ENCODE results near the gene RRN3. TPM values are rescaled to one million over a fixed set of nuclear protein-coding genes. Genes with fewer than 3 reads are reported as not detected.
"Not testable (repeated sequence)": the region's sequence is repeated elsewhere in the genome, so short reads cannot be mapped to it uniquely, and the experiment has no call there.

Gene RRN3
- total RNA-seq, 6 experiments from 2014 or later, result 13.0 to 20.4 (median 16.2) TPM

DNA sequence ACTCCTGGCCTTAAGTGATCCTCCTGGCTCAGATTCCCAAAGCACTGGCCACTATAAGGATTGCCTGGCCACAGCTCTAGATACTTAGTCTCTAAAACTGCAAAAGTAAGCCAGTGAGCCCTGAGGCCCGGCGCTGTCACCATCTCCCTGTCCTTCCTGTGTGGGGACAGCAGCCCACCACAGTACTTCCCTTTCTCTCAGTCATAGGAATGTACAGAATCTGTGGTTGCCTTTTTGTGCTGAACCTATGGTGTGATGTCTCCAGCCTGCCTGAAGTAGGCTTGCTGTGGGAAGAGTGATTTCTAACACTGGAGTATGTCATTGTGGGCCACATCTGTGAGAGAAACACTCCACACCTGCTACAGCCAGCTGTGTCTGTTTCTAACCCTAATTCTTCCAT is 62.9 kb downstream of the RRN3 start:
- ATAC-seq (no peak), DNase-seq (no peak)
- intact Hi-C loops (cut with DNase I), result no loop called here
- TF ChIP-seq, protein P1, sequence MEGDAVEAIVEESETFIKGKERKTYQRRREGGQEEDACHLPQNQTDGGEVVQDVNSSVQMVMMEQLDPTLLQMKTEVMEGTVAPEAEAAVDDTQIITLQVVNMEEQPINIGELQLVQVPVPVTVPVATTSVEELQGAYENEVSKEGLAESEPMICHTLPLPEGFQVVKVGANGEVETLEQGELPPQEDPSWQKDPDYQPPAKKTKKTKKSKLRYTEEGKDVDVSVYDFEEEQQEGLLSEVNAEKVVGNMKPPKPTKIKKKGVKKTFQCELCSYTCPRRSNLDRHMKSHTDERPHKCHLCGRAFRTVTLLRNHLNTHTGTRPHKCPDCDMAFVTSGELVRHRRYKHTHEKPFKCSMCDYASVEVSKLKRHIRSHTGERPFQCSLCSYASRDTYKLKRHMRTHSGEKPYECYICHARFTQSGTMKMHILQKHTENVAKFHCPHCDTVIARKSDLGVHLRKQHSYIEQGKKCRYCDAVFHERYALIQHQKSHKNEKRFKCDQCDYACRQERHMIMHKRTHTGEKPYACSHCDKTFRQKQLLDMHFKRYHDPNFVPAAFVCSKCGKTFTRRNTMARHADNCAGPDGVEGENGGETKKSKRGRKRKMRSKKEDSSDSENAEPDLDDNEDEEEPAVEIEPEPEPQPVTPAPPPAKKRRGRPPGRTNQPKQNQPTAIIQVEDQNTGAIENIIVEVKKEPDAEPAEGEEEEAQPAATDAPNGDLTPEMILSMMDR (IDR thresholded peaks at IDR 0.05), result no peak
- no peak for TF ChIP-seq POLR2A (IDR thresholded peaks at IDR 0.05)
- Histone ChIP-seq H3K27ac (peak overlapping the region in 1 of 3 donors; percentile 26), H3K27me3 (no peaks in the 10 kb centered on the region), H3K4me3 (no peak overlapping the region), H3K4me1 (peaks cover 0 to 13% (median 4%) of the 10 kb centered on the region in 4 donors), H3K9me3 (no peaks in the 10 kb centered on the region), H3K36me3 (peaks cover 18 to 90% (median 52%) of the 10 kb centered on the region in 4 donors)
- no CpG with 5 or more reads among the region's 2 CpGs for WGBS (ENCODE audit: insufficient coverage, low coverage, low lambda C conversion rate, missing lambda C conversion rate)

DNA sequence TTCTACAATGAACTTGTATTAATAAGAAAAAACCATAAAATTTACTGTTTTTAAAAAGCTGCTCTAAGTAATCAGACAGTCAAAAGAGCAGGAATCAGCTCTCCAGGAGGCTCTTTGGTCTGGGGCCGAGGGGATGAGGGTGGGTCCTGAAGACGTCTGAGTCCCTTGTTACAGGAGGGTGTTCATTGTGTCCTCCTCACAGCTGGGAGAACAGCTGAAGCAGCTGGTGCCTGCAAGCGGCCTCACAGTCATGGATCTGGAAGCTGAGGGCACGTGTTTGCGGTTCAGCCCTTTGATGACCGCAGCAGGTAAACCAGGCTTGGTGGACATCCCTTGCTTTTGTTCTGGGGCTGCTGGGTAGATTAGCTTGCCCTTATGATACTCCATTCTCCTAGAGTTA is 64.3 kb downstream of the RRN3 start:
- WGBS (ENCODE audit: insufficient coverage, low coverage, low lambda C conversion rate, missing lambda C conversion rate), result 68% methylated on average over 4 of the region's 6 CpGs
- Histone ChIP-seq H3K36me3 (peaks cover 18 to 88% (median 44%) of the 10 kb centered on the region in 4 donors), H3K4me1 (peaks cover 0 to 13% (median 4%) of the 10 kb centered on the region in 4 donors)
- H3K27me3 ChIP-seq; DNase-seq; H3K27ac ChIP-seq; intact Hi-C loops (cut with DNase I); H3K4me3 ChIP-seq; ATAC-seq; H3K9me3 ChIP-seq: not testable (repeated sequence)

DNA sequence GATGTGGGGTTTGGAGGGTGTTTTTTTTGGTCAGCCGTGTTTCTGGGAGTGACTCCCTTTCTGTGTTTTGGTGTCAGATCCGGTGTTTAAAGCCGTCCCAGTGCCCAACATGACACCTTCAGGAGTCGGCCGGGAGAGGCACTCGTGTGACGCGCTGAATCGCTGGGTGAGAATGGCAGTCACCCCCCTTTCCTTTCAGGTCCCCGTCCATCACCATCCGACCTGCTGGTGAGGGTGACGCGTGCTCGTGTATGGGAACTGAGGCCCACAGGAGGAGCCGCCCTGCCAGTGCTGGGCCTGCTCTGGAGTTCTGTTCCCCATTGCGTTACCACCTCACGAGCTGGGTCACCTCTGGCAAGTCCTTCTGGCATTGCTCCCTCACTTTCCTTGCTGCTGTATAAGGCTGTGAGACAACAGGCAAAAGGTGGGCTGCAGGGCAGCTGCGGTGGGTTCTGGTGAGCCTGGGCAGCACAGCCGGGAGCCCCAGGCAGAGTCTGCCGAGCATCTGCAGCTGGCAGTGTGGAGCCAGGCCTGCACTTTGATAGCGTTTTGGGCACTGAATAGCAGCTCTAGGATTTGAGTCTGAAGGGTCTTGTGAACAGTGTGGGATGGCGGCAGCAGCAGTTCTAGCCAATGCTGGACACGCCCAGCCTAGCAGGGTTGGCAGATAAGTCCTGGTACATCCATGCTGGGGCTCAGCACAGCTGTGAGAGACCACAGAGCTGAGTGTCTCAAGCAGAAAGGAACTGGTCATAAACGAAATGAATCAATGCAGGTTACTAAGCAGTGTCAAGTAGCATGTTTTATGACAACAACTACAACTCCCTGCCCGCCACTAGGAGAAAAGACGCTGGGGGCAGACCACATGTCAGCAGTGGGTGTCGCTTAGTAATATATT is 65.0 kb downstream of the RRN3 start:
- peak in 1 of 4 donors; percentile 12 for ATAC-seq
- not testable (repeated sequence) for DNase-seq
- whole genome bisulfite sequencing (ENCODE audit: insufficient coverage, low coverage, low lambda C conversion rate, missing lambda C conversion rate), result 81% methylated on average over 14 of the region's 27 CpGs

DNA sequence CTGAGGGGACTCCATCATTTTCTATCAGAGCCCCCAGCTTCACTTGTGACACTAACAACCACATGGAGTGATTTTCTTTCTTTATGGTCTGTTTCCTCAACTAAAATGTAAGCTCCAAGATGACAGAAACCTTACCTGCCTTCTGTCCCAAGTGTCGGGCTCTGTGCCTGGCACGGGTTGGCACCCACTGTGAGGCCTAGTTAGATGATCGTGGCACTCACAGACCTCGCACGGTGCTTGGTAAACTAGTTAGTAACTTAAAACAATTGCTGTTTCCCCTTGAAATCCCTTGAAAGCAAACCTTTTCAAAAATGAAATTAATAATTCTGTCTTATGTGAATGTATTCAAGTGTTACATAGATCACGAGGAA is 65.7 kb downstream of the RRN3 start:
- intact Hi-C loops (cut with DNase I), result not testable (repeated sequence)

More for the DNA sequence above, 65.0 kb downstream of the RRN3 start:
- peaks cover 0 to 13% (median 4%) of the 10 kb centered on the region in 4 donors for H3K4me1 ChIP-seq
- H3K27ac ChIP-seq; H3K4me3 ChIP-seq; intact Hi-C loops (cut with DNase I); H3K9me3 ChIP-seq; H3K27me3 ChIP-seq: not testable (repeated sequence)
- H3K36me3 ChIP-seq, result peaks cover 11 to 88% (median 45%) of the 10 kb centered on the region in 4 donors

DNA sequence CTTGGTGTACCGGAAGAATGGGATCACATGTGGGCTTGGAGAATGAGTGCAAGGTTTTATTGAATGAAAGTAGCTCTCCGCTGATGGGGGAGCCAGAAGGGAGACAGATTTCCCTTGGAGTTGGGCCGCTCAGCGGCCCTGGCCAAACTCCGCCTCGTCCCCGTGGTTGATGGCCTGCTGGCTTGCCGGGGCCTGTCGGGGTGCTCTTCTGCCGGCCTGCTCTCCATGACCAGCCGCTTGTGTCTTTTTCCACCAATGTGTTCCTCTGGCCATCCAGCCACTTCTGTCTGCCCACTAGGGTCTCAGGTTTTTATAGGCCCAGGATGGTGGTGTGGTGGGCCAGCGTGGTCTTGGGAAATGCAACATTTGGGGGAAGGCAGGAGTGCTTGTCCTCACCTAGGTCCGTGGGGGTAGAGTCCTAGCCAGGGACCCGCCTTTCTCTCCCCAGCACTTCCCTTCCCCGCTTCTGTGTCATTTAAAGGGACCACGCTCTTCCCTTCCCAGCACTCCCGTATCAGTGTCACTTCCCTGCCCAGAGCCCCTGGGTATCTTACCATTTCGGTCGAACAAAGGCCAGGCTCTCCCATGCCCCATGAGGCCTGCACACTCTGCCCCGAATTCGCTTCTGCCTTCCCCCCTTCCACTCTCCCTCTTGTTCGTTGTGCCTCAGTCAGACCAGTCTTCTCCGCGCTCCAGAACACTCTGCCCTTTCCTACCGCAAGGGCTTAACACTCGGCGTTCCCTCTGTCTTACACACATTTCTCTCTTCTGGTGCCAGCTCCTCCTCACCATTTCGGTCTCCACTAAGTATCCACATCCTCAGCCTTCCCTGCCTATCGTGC is 66.3 kb downstream of the RRN3 start:
- intact Hi-C loops (cut with DNase I); H3K27me3 ChIP-seq; H3K4me3 ChIP-seq; H3K27ac ChIP-seq; H3K9me3 ChIP-seq; H3K4me1 ChIP-seq; DNase-seq: not testable (repeated sequence)
- H3K36me3 ChIP-seq, result peaks cover 5 to 90% (median 43%) of the 10 kb centered on the region in 4 donors
- 83% methylated on average over 21 of the region's 29 CpGs for WGBS (ENCODE audit: insufficient coverage, low coverage, low lambda C conversion rate, missing lambda C conversion rate)
- ATAC-seq, result peak in 3 of 4 donors; percentile 3 to 22 (median 6)

More for the DNA sequence above, 65.7 kb downstream of the RRN3 start:
- not testable (repeated sequence) for H3K27me3 ChIP-seq, ATAC-seq, H3K4me3 ChIP-seq, DNase-seq, H3K9me3 ChIP-seq, H3K27ac ChIP-seq
- 90% methylated on average over 6 of the region's 6 CpGs for WGBS (ENCODE audit: insufficient coverage, low coverage, low lambda C conversion rate, missing lambda C conversion rate)
- Histone ChIP-seq H3K36me3 (peaks cover 5 to 89% (median 44%) of the 10 kb centered on the region in 4 donors), H3K4me1 (peaks cover 0 to 13% (median 2%) of the 10 kb centered on the region in 4 donors)

DNA sequence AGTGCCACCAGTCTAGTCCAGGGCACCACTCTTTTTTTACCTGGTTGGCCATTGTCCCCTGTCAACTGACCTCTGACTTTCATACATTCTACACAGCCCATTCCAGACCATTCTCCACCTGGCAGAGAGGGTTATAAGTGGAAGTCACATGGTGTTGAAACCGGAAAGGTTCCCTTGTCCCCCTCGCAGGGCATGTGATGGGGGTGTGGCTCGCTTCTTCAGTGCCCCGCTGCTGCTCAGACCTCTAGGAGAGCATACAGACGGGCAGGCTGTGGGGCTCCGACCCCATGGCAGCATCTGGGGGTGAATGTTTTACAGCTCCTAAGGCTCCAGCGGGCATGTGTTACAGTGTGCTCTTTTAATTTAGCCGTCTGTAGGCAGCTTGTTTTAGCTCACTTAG is 67.0 kb downstream of the RRN3 start:
- H3K27ac ChIP-seq; H3K9me3 ChIP-seq; DNase-seq; intact Hi-C loops (cut with DNase I); H3K27me3 ChIP-seq; ATAC-seq; H3K4me3 ChIP-seq; H3K4me1 ChIP-seq: not testable (repeated sequence)
- 27% methylated on average over 2 of the region's 8 CpGs for WGBS (ENCODE audit: insufficient coverage, low coverage, low lambda C conversion rate, missing lambda C conversion rate)
- peaks cover 5 to 90% (median 39%) of the 10 kb centered on the region in 4 donors for H3K36me3 ChIP-seq

DNA sequence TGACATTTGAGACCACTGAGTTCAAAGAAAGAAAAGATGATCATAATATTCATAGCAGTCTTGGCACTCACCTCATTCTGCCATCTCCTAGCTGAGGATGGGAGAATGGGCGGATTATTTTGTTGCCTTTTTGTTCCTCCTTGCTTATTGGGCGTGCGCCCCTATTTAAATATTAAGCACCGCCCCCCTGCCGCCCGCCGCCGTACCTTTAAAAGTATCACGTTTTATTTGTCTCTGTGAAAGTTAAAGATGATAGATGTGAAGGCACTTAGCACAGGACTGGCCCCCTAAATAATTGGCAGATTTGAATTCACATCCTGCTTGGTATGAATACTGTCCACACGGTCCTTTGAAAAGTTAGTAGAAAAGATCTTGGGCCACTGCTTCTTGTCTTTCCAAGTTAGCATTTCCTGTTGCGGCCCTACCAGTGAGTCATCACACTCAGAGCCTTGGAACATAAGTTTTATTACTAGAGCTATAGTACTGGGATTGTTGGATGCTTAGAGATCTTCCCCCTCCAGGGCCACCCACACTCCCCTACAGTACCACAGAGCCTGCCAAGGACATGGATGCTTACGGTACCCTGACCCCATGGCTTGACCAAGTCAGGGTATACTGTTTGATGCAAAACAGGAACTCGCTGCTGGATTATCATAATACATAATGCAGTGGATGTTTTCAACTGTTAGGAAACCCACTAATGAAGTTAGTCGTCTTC is 68.7 kb downstream of the RRN3 start:
- H3K4me1 ChIP-seq; H3K27ac ChIP-seq; H3K27me3 ChIP-seq; H3K9me3 ChIP-seq; DNase-seq; H3K4me3 ChIP-seq; intact Hi-C loops (cut with DNase I): not testable (repeated sequence)
- H3K36me3 ChIP-seq, result peaks cover 0 to 87% (median 38%) of the 10 kb centered on the region in 4 donors
- WGBS (ENCODE audit: insufficient coverage, low coverage, low lambda C conversion rate, missing lambda C conversion rate), result 81% methylated on average over 13 of the region's 14 CpGs
- peak; percentile 8 to 48 (median 26) for ATAC-seq

DNA sequence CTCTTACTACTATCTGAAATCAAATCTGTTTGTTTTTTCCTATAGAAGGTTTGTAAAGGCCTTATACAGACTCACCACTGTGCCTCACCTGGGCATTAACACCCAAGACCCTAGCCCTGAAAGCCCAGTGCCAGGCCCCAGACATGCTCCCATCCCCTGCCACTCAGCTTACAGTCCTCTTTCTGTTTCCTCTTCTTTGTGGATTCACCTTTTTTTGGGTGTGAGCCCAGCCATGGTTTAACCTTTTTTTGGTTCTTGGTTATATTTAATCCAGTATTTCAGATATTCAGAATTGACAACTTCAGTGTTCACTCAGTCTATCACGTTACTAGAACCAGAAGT is 69.2 kb downstream of the RRN3 start:
- H3K27me3 ChIP-seq; ATAC-seq; intact Hi-C loops (cut with DNase I); DNase-seq; H3K9me3 ChIP-seq; H3K27ac ChIP-seq; H3K4me3 ChIP-seq; H3K4me1 ChIP-seq: not testable (repeated sequence)
- 67% methylated on average over 1 of the region's 1 CpG for WGBS (ENCODE audit: insufficient coverage, low coverage, low lambda C conversion rate, missing lambda C conversion rate)
- H3K36me3 ChIP-seq, result peaks cover 0 to 84% (median 40%) of the 10 kb centered on the region in 4 donors

DNA sequence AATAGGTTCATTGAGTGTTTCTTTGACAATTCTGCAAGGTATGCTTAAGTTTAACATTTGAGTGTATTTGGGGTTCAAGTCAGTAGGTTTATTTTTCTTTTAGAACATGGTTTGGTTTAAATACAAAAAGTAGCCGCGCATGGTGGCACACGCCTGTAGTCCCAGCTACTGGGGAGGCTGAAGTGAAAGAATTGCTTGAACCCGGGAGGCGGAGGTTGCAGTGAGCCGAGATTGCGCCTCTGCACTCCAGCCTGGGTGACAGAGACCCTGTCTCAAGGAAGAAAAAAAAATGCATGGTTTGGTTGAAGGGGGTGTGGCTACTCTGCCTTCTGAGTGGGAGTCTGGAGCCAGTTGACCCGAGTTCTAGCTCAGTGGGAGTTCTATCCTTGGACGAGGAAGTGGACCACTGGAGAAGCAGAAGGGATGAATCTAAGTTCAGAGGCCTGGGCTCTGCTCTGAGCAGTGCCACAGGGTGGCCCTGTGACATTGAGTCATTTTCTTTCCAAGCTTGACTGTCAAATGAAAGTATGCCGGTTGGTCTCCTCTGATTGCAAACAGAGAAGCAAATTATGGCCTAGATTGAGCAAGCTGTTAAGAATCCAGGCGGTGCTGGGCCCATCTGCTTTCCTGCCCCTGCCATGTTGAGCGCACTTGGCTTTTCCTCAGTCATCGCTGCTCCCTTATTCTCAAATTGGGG is 70.5 kb downstream of the RRN3 start:
- H3K4me3 ChIP-seq; intact Hi-C loops (cut with DNase I); H3K27ac ChIP-seq; H3K9me3 ChIP-seq; H3K4me1 ChIP-seq; H3K27me3 ChIP-seq; DNase-seq: not testable (repeated sequence)
- peak in 2 of 4 donors; percentile 6 to 17 for ATAC-seq
- whole genome bisulfite sequencing (ENCODE audit: insufficient coverage, low coverage, low lambda C conversion rate, missing lambda C conversion rate), result 84% methylated on average over 11 of the region's 13 CpGs
- H3K36me3 ChIP-seq, result peaks cover 0 to 84% (median 43%) of the 10 kb centered on the region in 4 donors
